HCT116 (cell line): ENCODE data around the gene TTLL10. TPM values are rescaled to one million over a fixed set of nuclear protein-coding genes. Genes with fewer than 3 reads are reported as not detected.

Experiments used
- ATAC-seq: fragments of 200-7000 bp; cut with Tn5 transposase; 2 replicates; pipeline ENCODE4 v1.9.1; 2020; ENCODE audit warnings: mild to moderate bottlenecking, moderate library complexity
- BruUV-seq: library from RNA; stranded (reverse); fragments of 400-500 nt; replicated peaks from 2 replicates; lab custom pipeline; 2021; lab: Mats Ljungman, UMichigan
- CTCF ChIA-PET: fragments of 300-600 bp; sonication (Branson Sonifier 250); formaldehyde crosslinking; loops from one replicate; lab custom pipeline; 2021; ENCODE audit warnings: antibody characterized with exemption; lab: Charles Lee
- POLR2A ChIA-PET: fragments of 300-600, 350-600 bp; sonication (Branson Sonifier 250); formaldehyde crosslinking; loops from one replicate; lab custom pipeline; 2021; ENCODE audit warnings: antibody characterized with exemption; lab: Charles Lee
- RAD21 ChIA-PET, 2 experiments: fragments of 300-600 bp; sonication (Branson Sonifier 250); formaldehyde crosslinking; loops; one replicate each; lab custom pipeline; 2023; ENCODE audit warnings: low total read pairs in 2 of 2; ENCODE audit not compliant: uncharacterized antibody in 2 of 2, unreplicated experiment in 2 of 2, low non-redundant PET in 1 of 2; lab: Charles Lee
- DNase-seq: peaks from one replicate; pipeline ENCODE4 v3.0.0-alpha.2; 2010; ENCODE audit warnings: low read depth, low spot score
- H2AFZ ChIP-seq: fragments of 200-600 bp; shearing (Covaris generic), sonication (generic); 2 replicates; pipeline ENCODE4 v1.6.1; 2017; ENCODE audit warnings: low read depth, mixed run types, mixed read lengths, antibody characterized with exemption, low read length; ENCODE audit not compliant: poor library complexity, severe bottlenecking
- H3K27ac ChIP-seq: 2 replicates; pipeline ENCODE4 v1.5.1; 2012; ENCODE audit warnings: low read depth, low read length
- H3K27me3 ChIP-seq: fragments of 200-600 bp; sonication (generic); 2 replicates; pipeline ENCODE4 v1.6.1; 2016; ENCODE audit warnings: mixed run types, low read length, mixed read lengths; ENCODE audit not compliant: insufficient read depth
- H3K36me3 ChIP-seq, 2 experiments: fragments of 200-500 bp in 1 of 2; fragments of 200-600 bp in 1 of 2; sonication (Bioruptor generic) in 1 of 2; sonication (generic) in 1 of 2; 2 replicates each; pipeline versions ENCODE4 v1.5.1 to v1.6.1; 2014 to 2016; ENCODE audit warnings: low read length in 2 of 2, inconsistent platforms in 1 of 2, mixed read lengths in 1 of 2, mixed run types in 1 of 2; ENCODE audit not compliant: insufficient read depth in 2 of 2, control insufficient read depth in 1 of 2
- H3K4me1 ChIP-seq, 2 experiments: fragments of 200-600 bp in 1 of 2; sonication (generic) in 1 of 2; 2 replicates each; pipeline versions ENCODE4 v1.5.1 to v1.6.1; 2012 to 2017; ENCODE audit warnings: low read length in 2 of 2, inconsistent platforms in 1 of 2, mild to moderate bottlenecking in 1 of 2, mixed read lengths in 1 of 2, mixed run types in 1 of 2, moderate library complexity in 1 of 2; ENCODE audit not compliant: insufficient read depth in 2 of 2, control insufficient read depth in 1 of 2
- H3K4me2 ChIP-seq: fragments of 200-600 bp; sonication (generic); 2 replicates; pipeline ENCODE4 v1.6.1; 2017; ENCODE audit warnings: mixed run types, low read length, mixed read lengths
- H3K4me3 ChIP-seq, 2 experiments: fragments of 200-600 bp in 1 of 2; sonication (generic) in 1 of 2; replicated peaks in 1 of 2; 2 replicates each; pipeline ENCODE4 v1.5.1; 2011 to 2016; ENCODE audit warnings: low read length in 2 of 2, control low read depth in 1 of 2, low read depth in 1 of 2, mild to moderate bottlenecking in 1 of 2, mixed read lengths in 1 of 2, mixed run types in 1 of 2
- H3K79me2 ChIP-seq: fragments of 200-600 bp; sonication (generic); 2 replicates; pipeline ENCODE4 v1.6.1; 2017; ENCODE audit warnings: mild to moderate bottlenecking, mixed run types, low read length, moderate library complexity, mixed read lengths; ENCODE audit not compliant: insufficient read depth
- H3K9ac ChIP-seq: fragments of 200-600 bp; sonication (generic); 2 replicates; pipeline ENCODE4 v1.6.1; 2016; ENCODE audit warnings: low read length, mixed read lengths
- H3K9me2 ChIP-seq: fragments of 200-600 bp; sonication (generic), shearing (Covaris generic); 2 replicates; pipeline ENCODE4 v1.6.1; 2017; ENCODE audit warnings: mixed run types, mild to moderate bottlenecking, moderate library complexity; ENCODE audit not compliant: insufficient read depth
- H3K9me3 ChIP-seq, 2 experiments: fragments of 200-500 bp in 1 of 2; fragments of 200-600 bp in 1 of 2; sonication (Bioruptor generic) in 1 of 2; sonication (generic) in 1 of 2; 2 replicates each; pipeline ENCODE4 v1.6.1; 2014 to 2017; ENCODE audit warnings: low read length in 2 of 2, mixed read lengths in 2 of 2, inconsistent platforms in 1 of 2, low read depth in 1 of 2, mild to moderate bottlenecking in 1 of 2, mixed run types in 1 of 2, moderate library complexity in 1 of 2; ENCODE audit not compliant: control insufficient read depth in 1 of 2, insufficient read depth in 1 of 2
- H4K20me1 ChIP-seq: fragments of 200-600 bp; sonication (generic), shearing (Covaris generic); 2 replicates; pipeline ENCODE4 v1.6.1; 2017; ENCODE audit warnings: mixed run types, mild to moderate bottlenecking, moderate library complexity; ENCODE audit not compliant: insufficient read depth
- CBX3 ChIP-seq: IDR thresholded peaks from 2 replicates; pipeline ENCODE4 v1.6.1; 2012; ENCODE audit warnings: low read depth
- CEBPB ChIP-seq: IDR thresholded peaks from 2 replicates; pipeline ENCODE4 v1.6.1; 2012; ENCODE audit warnings: low read depth
- CTCF ChIP-seq, 3 experiments: fragments of 200-600 bp in 1 of 3; sonication (generic) in 1 of 3; IDR thresholded peaks in 2 of 3; conservative IDR thresholded peaks in 1 of 3; 2 replicates each; pipeline ENCODE4 v1.5.1; 2012 to 2017; ENCODE audit warnings: low read depth in 2 of 3, low read length in 2 of 3, antibody characterized with exemption in 1 of 3, borderline replicate concordance in 1 of 3, control low read depth in 1 of 3, mild to moderate bottlenecking in 1 of 3, mixed read lengths in 1 of 3, mixed run types in 1 of 3, moderate library complexity in 1 of 3; ENCODE audit not compliant: insufficient read depth in 1 of 3
- EGR1 ChIP-seq: IDR thresholded peaks from 2 replicates; pipeline ENCODE4 v1.6.1; 2012; ENCODE audit warnings: low read depth
- EZH2phosphoT487 ChIP-seq: fragments of 200-600 bp; IDR thresholded peaks from 2 replicates; pipeline ENCODE4 v1.6.1; 2018; ENCODE audit warnings: antibody characterized with exemption, borderline replicate concordance
- POLR2A ChIP-seq: IDR thresholded peaks from 2 replicates; pipeline ENCODE4 v1.7.0; 2011; ENCODE audit warnings: borderline replicate concordance; ENCODE audit not compliant: insufficient read depth, insufficient read length; ENCODE audit errors: extremely low read depth
- POLR2AphosphoS5 ChIP-seq: IDR thresholded peaks from 2 replicates; pipeline ENCODE4 v1.6.1; 2011; ENCODE audit warnings: mild to moderate bottlenecking, low read depth, low read length, moderate library complexity
- REST ChIP-seq: IDR thresholded peaks from 2 replicates; pipeline ENCODE4 v1.6.1; 2012; ENCODE audit warnings: low read depth
- SP1 ChIP-seq: IDR thresholded peaks from 2 replicates; pipeline ENCODE4 v1.6.1; 2012; ENCODE audit warnings: low read depth
- TCF7L2 ChIP-seq: IDR thresholded peaks from 2 replicates; pipeline ENCODE4 v1.7.0; 2011; ENCODE audit warnings: borderline replicate concordance, inconsistent platforms; ENCODE audit not compliant: insufficient read depth, insufficient read length; ENCODE audit errors: extremely low read depth
- YY1 ChIP-seq: IDR thresholded peaks from 2 replicates; pipeline ENCODE4 v1.6.1; 2011; ENCODE audit warnings: low read length, low read depth, moderate library complexity, mild to moderate bottlenecking; ENCODE audit not compliant: insufficient replicate concordance; ENCODE audit errors: extremely low read depth
- ZFX ChIP-seq: fragments of 450-650 bp; IDR thresholded peaks from 2 replicates; pipeline ENCODE4 v1.6.1; 2017
- ZNF274 ChIP-seq: fragments of 200-500 bp; sonication (Bioruptor generic); IDR thresholded peaks from 2 replicates; pipeline ENCODE4 v1.6.1; 2014; ENCODE audit warnings: mild to moderate bottlenecking, low read depth, low read length, inconsistent platforms
- intact Hi-C: fragments of 100-400 bp; cut with micrococcal nuclease; formaldehyde crosslinking; loops from 2 replicates; pipeline ENCODE4 v1.10.0; 2022
- total RNA-seq: library from RNA; stranded (reverse); gene quantifications from one replicate; pipeline ENCODE4 v1.2.1, GENCODE V29; 2021; ENCODE audit not compliant: unreplicated experiment
- TF ChIP-seq, protein P1 (sequence below): IDR thresholded peaks from 2 replicates; pipeline ENCODE4 v1.6.1; 2012

TTLL10 gene
- total RNA-seq, 1 experiment from 2014 or later, result 0.10 TPM

DNA sequence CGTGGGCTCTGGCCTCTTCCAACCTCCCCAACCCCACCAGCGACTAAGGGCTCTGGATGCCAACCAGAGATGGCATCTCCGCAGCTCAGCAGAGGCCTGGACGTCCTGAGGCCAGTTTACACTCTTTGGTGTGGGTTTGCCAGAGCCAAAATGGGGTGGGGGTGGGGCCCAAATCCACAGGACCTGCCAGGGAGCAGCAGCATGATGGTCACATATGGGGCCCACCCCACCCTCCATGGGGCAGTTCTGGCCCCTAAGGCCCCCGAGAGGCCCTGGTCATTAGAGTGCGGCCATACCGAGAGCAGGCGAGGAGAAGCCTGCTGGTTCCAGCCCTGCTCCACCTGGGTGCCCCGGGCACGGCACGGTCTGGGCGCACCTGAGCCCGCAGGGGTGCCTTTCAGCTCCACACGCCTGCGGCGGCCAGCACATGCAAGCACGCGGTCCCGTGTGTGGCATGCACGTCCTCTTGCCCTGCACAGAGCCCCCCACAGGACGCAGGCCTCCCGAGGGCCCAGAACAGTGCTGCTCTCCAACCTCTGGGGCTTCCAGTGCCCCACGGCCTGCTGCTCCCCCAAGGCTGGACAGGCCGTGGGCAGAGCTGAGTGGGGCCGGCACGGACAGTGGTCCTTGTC is 68.0 kb downstream of the TTLL10 start:
- no peaks in the 10 kb centered on the region for H3K79me2 ChIP-seq
- H3K9ac ChIP-seq, result no peak overlapping the region
- TF ChIP-seq YY1 (no peak), ZNF274 (no peak), EGR1 (no peak), POLR2A (no peak), REST (no peak), TCF7L2 (no peak), EZH2phosphoT487 (no peak), CEBPB (no peak), POLR2AphosphoS5 (no peak), SP1 (no peak), ZFX (no peak), CTCF (IDR thresholded peaks at IDR 0.05 in 2 of 3, conservative IDR thresholded peaks at IDR 0.05 in 1 of 3; ENCODE audit: borderline replicate concordance in 1 of 3, insufficient read depth in 1 of 3, low read depth in 2 of 3, low read length in 2 of 3) (no peak), CBX3 (no peak)
- TF ChIP-seq, protein P1, sequence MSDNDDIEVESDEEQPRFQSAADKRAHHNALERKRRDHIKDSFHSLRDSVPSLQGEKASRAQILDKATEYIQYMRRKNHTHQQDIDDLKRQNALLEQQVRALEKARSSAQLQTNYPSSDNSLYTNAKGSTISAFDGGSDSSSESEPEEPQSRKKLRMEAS, result no peak
- no peaks in the 10 kb centered on the region for H3K9me3 ChIP-seq
- no peaks in the 10 kb centered on the region for H3K27me3 ChIP-seq
- H3K36me3 ChIP-seq, result no peaks in the 10 kb centered on the region
- no peak overlapping the region for H2AFZ ChIP-seq
- no peaks in the 10 kb centered on the region for H3K9me2 ChIP-seq
- ChIA-PET CTCF (no interaction called here), RAD21 (no interaction called here), POLR2A (interaction anchor here (0.7 kb wide), 1 partner anchor 31 kb away, joined by 4 read pairs; no protein-coding TSS in a partner anchor)
- H3K27ac ChIP-seq, result no peak overlapping the region
- no peaks in the 10 kb centered on the region for H4K20me1 ChIP-seq
- H3K4me1 ChIP-seq, result peaks cover 9 to 31% of the 10 kb centered on the region in 2 experiments; a peak in 3 of 4 replicates
- intact Hi-C loops, result no loop called here
- no peak overlapping the region for H3K4me2 ChIP-seq
- no peak for ATAC-seq
- H3K4me3 ChIP-seq, result no peak overlapping the region
- DNase-seq, result no peak
- no TSS peak for BruUV-seq
